HL-60 (cell line): ENCODE data around the gene LAMC3.

Experiments used
- DNase-seq, 2 experiments: peaks; one replicate each; pipeline ENCODE4 v3.0.0-alpha.2; 2010 to 2020; ENCODE audit warnings: low read depth in 1 of 2, low spot score in 1 of 2
- H3K27ac ChIP-seq: fragments of 250-450 bp; sonication (Bioruptor Pico); replicated peaks from 2 replicates; pipeline ENCODE4 v1.5.1; 2020; ENCODE audit warnings: mild to moderate bottlenecking, moderate library complexity
- H3K27me3 ChIP-seq: fragments of 250-450 bp; sonication (Bioruptor Pico); 2 replicates; pipeline ENCODE4 v1.5.1; 2021; ENCODE audit warnings: mild to moderate bottlenecking, moderate library complexity; ENCODE audit not compliant: insufficient read depth, poor library complexity, severe bottlenecking
- H3K4me3 ChIP-seq: replicated peaks from 2 replicates; pipeline ENCODE4 v1.5.1; 2011; ENCODE audit warnings: mild to moderate bottlenecking, control low read depth, low read length; ENCODE audit not compliant: insufficient read depth
- GABPA ChIP-seq: IDR thresholded peaks from 2 replicates; pipeline ENCODE4 v1.6.1; 2012; ENCODE audit warnings: low read depth
- POLR2AphosphoS5 ChIP-seq: IDR thresholded peaks from 2 replicates; pipeline ENCODE4 v1.6.1; 2012; ENCODE audit warnings: low read depth
- SPI1 ChIP-seq: IDR thresholded peaks from 2 replicates; pipeline ENCODE4 v1.6.1; 2012; ENCODE audit warnings: low read depth, mild to moderate bottlenecking, borderline replicate concordance
- TF ChIP-seq, protein P1 (sequence below): IDR thresholded peaks from 2 replicates; pipeline ENCODE4 v1.6.1; 2012; ENCODE audit warnings: low read depth; ENCODE audit not compliant: insufficient replicate concordance
- TF ChIP-seq, protein P2 (sequence below): IDR thresholded peaks from one replicate; pipeline ENCODE4 v1.5.1; 2011; ENCODE audit warnings: low read length, control low read depth, inconsistent platforms; ENCODE audit not compliant: insufficient read depth

The LAMC3 gene

DNA sequence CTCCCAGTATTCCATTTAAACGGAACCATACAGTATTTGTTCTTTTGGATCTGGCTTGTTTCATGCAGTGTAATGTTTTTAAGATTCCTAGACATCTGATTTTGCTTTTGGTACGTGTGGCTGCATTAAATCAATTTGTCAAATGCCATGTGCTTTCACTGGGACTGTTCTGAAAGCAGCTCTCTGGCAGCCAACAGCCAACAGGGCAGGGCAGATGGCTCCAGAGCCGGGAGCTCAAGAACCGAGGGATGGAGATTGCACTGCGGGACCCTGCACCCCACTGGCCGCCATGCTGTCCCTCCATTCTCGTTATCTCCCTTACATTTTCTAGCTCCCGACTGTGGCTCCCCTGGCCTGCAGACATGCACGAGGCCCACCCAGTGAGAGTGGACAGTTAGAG lies 54.0 kb downstream of the LAMC3 start:
- DNase-seq: no peak
- no peak overlapping the region for H3K4me3 ChIP-seq
- TF ChIP-seq SPI1 (no peak), POLR2AphosphoS5 (no peak), GABPA (no peak)
- TF ChIP-seq, protein P1, sequence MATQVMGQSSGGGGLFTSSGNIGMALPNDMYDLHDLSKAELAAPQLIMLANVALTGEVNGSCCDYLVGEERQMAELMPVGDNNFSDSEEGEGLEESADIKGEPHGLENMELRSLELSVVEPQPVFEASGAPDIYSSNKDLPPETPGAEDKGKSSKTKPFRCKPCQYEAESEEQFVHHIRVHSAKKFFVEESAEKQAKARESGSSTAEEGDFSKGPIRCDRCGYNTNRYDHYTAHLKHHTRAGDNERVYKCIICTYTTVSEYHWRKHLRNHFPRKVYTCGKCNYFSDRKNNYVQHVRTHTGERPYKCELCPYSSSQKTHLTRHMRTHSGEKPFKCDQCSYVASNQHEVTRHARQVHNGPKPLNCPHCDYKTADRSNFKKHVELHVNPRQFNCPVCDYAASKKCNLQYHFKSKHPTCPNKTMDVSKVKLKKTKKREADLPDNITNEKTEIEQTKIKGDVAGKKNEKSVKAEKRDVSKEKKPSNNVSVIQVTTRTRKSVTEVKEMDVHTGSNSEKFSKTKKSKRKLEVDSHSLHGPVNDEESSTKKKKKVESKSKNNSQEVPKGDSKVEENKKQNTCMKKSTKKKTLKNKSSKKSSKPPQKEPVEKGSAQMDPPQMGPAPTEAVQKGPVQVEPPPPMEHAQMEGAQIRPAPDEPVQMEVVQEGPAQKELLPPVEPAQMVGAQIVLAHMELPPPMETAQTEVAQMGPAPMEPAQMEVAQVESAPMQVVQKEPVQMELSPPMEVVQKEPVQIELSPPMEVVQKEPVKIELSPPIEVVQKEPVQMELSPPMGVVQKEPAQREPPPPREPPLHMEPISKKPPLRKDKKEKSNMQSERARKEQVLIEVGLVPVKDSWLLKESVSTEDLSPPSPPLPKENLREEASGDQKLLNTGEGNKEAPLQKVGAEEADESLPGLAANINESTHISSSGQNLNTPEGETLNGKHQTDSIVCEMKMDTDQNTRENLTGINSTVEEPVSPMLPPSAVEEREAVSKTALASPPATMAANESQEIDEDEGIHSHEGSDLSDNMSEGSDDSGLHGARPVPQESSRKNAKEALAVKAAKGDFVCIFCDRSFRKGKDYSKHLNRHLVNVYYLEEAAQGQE: no peak
- TF ChIP-seq, protein P2, sequence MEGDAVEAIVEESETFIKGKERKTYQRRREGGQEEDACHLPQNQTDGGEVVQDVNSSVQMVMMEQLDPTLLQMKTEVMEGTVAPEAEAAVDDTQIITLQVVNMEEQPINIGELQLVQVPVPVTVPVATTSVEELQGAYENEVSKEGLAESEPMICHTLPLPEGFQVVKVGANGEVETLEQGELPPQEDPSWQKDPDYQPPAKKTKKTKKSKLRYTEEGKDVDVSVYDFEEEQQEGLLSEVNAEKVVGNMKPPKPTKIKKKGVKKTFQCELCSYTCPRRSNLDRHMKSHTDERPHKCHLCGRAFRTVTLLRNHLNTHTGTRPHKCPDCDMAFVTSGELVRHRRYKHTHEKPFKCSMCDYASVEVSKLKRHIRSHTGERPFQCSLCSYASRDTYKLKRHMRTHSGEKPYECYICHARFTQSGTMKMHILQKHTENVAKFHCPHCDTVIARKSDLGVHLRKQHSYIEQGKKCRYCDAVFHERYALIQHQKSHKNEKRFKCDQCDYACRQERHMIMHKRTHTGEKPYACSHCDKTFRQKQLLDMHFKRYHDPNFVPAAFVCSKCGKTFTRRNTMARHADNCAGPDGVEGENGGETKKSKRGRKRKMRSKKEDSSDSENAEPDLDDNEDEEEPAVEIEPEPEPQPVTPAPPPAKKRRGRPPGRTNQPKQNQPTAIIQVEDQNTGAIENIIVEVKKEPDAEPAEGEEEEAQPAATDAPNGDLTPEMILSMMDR: no peak
- H3K27me3 ChIP-seq: peaks cover 2% of the 10 kb centered on the region
- H3K27ac ChIP-seq: no peak overlapping the region

DNA sequence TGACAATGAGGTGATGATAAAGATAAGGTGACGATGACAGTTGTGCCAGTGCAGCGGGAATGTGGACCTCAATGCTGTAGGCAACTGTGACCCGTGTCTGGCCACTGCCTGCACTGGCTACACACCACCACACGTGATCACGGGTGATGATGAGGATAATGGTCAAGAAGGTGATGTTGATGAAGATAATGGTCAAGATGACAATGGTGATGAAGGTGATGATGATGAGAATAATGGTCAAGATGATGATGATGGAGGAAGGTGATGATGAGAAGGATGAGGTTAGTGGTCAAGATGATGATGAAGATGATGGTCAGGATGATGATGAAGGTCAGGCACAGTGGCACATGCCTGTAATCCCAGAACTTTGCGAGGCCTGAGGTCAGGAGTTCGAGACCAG lies 56.6 kb downstream of the LAMC3 start:
- Histone ChIP-seq H3K27me3 (peaks cover 2% of the 10 kb centered on the region), H3K27ac (no peak overlapping the region), H3K4me3 (no peak overlapping the region)
- no peak for DNase-seq
- no peak for TF ChIP-seq POLR2AphosphoS5
- no peak for TF ChIP-seq GABPA
- TF ChIP-seq SPI1: no peak
- TF ChIP-seq, protein P2: no peak
- TF ChIP-seq, protein P1: no peak

DNA sequence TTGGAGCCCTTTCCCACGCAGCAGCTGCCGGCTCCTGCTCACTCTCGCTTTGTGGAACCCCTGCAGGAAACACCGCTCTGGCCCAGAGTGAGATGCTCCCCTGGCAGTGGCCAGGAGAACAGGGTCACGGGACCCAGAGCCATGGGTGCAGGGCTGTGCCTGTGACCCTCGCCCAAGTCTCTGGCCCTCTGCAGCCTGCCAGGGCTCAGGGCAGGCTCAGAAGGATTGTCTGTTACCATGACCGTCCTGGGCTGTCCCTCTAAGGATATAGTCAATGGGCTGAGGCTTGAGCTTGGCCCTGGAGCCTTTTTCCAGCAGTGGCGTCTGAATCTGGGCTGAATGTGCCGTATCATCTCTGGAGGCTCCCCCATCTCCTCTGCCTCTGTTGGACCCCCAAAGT lies 58.7 kb downstream of the LAMC3 start:
- no peak for DNase-seq
- no peak overlapping the region for H3K4me3 ChIP-seq
- no peak overlapping the region for H3K27ac ChIP-seq
- peaks cover 2% of the 10 kb centered on the region for H3K27me3 ChIP-seq
- TF ChIP-seq POLR2AphosphoS5 (no peak), SPI1 (no peak), GABPA (no peak)
- TF ChIP-seq, protein P2: no peak
- TF ChIP-seq, protein P1: no peak
